HepG2 (cell line): ENCODE measurements around the gene VEGFB. TPM values are rescaled to one million over a fixed set of nuclear protein-coding genes. Genes with fewer than 3 reads are reported as not detected.

ENCODE experiments used
- ATAD3A ChIP-seq: sonication (generic); formaldehyde crosslinking; IDR thresholded peaks from 2 replicates; pipeline ENCODE4 v1.4.0; 2020; ENCODE audit warnings: missing genetic modification reagents
- FOXO1 ChIP-seq: sonication (generic); formaldehyde crosslinking; IDR thresholded peaks from 2 replicates; pipeline ENCODE4 v1.4.0; 2020; ENCODE audit warnings: missing genetic modification reagents
- MTA3 ChIP-seq: sonication (generic); formaldehyde crosslinking; IDR thresholded peaks from 2 replicates; pipeline ENCODE4 v1.4.0; 2020; ENCODE audit warnings: missing genetic modification reagents
- PHF20 ChIP-seq: sonication (generic); formaldehyde crosslinking; IDR thresholded peaks from 2 replicates; pipeline ENCODE4 v1.5.0; 2020; ENCODE audit warnings: mild to moderate bottlenecking, missing genetic modification reagents
- POLR2AphosphoS2 ChIP-seq: IDR thresholded peaks from 2 replicates; pipeline ENCODE4 v1.6.1; 2011; ENCODE audit warnings: low read depth, low read length, improper control_type of control experiment
- POLR2AphosphoS5 ChIP-seq: IDR thresholded peaks from 2 replicates; pipeline ENCODE4 v1.6.1; 2012; ENCODE audit warnings: low read depth, low read length
- SIX1 ChIP-seq: sonication (generic); formaldehyde crosslinking; IDR thresholded peaks from 2 replicates; pipeline ENCODE4 v1.4.0; 2020; ENCODE audit warnings: missing genetic modification reagents, borderline replicate concordance
- SMARCC2 ChIP-seq: fragments of 450-650 bp; IDR thresholded peaks from 2 replicates; pipeline ENCODE4 v1.6.1; 2017; ENCODE audit warnings: antibody characterized with exemption, mild to moderate bottlenecking
- SUZ12 ChIP-seq: fragments of 150-350 bp; IDR thresholded peaks from 2 replicates; pipeline ENCODE4 v1.6.1; 2014; ENCODE audit warnings: low read depth, low read length
- TBX3 ChIP-seq: fragments of 450-650 bp; IDR thresholded peaks from 2 replicates; pipeline ENCODE4 v1.6.1; 2017; ENCODE audit warnings: antibody characterized with exemption, mild to moderate bottlenecking, inconsistent platforms, borderline replicate concordance
- ZBTB37 ChIP-seq: sonication (generic); formaldehyde crosslinking; IDR thresholded peaks from 2 replicates; pipeline ENCODE4 v1.4.0; 2020; ENCODE audit warnings: mild to moderate bottlenecking, missing genetic modification reagents
- ZBTB42 ChIP-seq: sonication (generic); formaldehyde crosslinking; IDR thresholded peaks from 2 replicates; pipeline ENCODE4 v1.5.0; 2020; ENCODE audit warnings: mild to moderate bottlenecking, missing genetic modification reagents
- ZFP36L1 ChIP-seq: sonication (generic); formaldehyde crosslinking; IDR thresholded peaks from 2 replicates; pipeline ENCODE4 v1.8.0; 2022; ENCODE audit warnings: mild to moderate bottlenecking, missing genetic modification reagents, moderate library complexity
- ZKSCAN8 ChIP-seq: IDR thresholded peaks from 2 replicates; pipeline ENCODE4 v1.6.1; 2016; ENCODE audit warnings: borderline replicate concordance, missing genetic modification reagents, missing compliant biosample characterization
- ZNF292 ChIP-seq: sonication (generic); formaldehyde crosslinking; IDR thresholded peaks from 2 replicates; pipeline ENCODE4 v1.8.1; 2022; ENCODE audit warnings: mild to moderate bottlenecking, low read depth, missing genetic modification reagents, borderline replicate concordance
- ZNF441 ChIP-seq: sonication (generic); formaldehyde crosslinking; IDR thresholded peaks from 2 replicates; pipeline ENCODE4 v1.7.0; 2021; ENCODE audit warnings: missing genetic modification reagents, borderline replicate concordance
- ZNF605 ChIP-seq: sonication (generic); formaldehyde crosslinking; IDR thresholded peaks from 2 replicates; pipeline ENCODE4 v1.8.0; 2022; ENCODE audit warnings: mild to moderate bottlenecking, missing genetic modification reagents
- ZSCAN25 ChIP-seq: sonication (generic); formaldehyde crosslinking; IDR thresholded peaks from 2 replicates; pipeline ENCODE4 v1.8.0; 2022; ENCODE audit warnings: mild to moderate bottlenecking, missing genetic modification reagents
- ZZZ3 ChIP-seq: sonication (generic); formaldehyde crosslinking; IDR thresholded peaks from 2 replicates; pipeline ENCODE4 v1.4.0; 2020; ENCODE audit warnings: missing genetic modification reagents, mild to moderate bottlenecking, borderline replicate concordance
- polyA plus RNA-seq, 8 experiments: library from polyadenylated mRNA; depleted of rRNA in 3 of 8; stranded (reverse) in 7 of 8; unstranded in 1 of 8; fragments of >200 nt; fragmentation: Illumina TruSeq in 4 of 8; extraction: Trizol in 4 of 8; gene quantifications; 2 replicates each; pipeline versions ENCODE4 v1.2.1 to v1.2.3, GENCODE V29; 2011 to 2016; ENCODE audit warnings: low read depth in 4 of 8, missing spikeins in 1 of 8, mixed read lengths in 1 of 8; ENCODE audit not compliant: insufficient read depth in 1 of 8
- total RNA-seq, 5 experiments: library from RNA; depleted of rRNA; stranded (reverse); fragments of >200 nt; fragmentation: Illumina TruSeq; extraction: Trizol; gene quantifications; 2 replicates each; pipeline ENCODE4 v1.2.3, GENCODE V29; 2016; ENCODE audit warnings: low read depth in 1 of 5
- TF ChIP-seq, protein P1 (sequence below): sonication (generic); formaldehyde crosslinking; IDR thresholded peaks from 2 replicates; pipeline ENCODE4 v1.4.0; 2020; ENCODE audit warnings: mild to moderate bottlenecking, missing genetic modification reagents
- TF ChIP-seq, protein P2 (sequence below): sonication (generic); formaldehyde crosslinking; IDR thresholded peaks from 2 replicates; pipeline ENCODE4 v1.4.0; 2020; ENCODE audit warnings: missing genetic modification reagents

VEGFB gene
- total and polyA plus RNA-seq, 2 of the 13 experiments (the other 11 are each of a cell fraction or from before 2014, with no cell fraction given) = 9.0 to 11.3 TPM

DNA sequence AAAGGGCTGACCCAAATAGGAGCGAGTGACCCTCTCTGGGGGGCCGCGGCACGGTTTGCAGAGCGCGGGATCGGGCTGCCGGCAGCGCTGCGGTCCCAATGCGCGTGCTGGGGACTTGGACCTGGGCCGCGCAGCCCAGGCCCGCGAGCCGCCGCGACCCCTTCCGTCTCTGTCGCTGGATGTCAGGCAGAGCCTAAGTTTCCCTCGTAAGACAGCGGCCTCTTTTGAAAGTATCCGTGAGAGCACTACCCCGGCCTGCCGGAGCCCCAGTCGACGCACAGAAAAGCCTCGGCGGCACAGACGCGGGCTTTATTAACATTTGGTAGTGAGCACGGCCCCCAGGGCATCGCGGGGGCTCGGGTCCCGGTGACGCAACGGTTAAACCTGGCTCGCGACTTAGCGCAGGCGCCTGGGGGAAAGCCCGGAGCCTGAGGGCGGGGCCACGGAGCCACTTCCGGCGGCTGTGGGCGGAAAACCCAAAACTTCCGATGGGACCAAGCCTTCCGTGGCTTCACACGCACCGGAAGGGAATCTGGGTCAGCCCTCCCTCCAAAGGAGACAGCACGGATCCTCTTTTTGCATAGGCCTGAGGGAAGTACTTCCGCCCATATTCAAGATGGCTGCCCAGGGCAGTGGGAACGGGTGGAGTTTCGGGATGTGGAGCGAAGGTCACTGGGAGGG is 35.3 kb downstream of the VEGFB start (continued):
- TF ChIP-seq, protein P1, sequence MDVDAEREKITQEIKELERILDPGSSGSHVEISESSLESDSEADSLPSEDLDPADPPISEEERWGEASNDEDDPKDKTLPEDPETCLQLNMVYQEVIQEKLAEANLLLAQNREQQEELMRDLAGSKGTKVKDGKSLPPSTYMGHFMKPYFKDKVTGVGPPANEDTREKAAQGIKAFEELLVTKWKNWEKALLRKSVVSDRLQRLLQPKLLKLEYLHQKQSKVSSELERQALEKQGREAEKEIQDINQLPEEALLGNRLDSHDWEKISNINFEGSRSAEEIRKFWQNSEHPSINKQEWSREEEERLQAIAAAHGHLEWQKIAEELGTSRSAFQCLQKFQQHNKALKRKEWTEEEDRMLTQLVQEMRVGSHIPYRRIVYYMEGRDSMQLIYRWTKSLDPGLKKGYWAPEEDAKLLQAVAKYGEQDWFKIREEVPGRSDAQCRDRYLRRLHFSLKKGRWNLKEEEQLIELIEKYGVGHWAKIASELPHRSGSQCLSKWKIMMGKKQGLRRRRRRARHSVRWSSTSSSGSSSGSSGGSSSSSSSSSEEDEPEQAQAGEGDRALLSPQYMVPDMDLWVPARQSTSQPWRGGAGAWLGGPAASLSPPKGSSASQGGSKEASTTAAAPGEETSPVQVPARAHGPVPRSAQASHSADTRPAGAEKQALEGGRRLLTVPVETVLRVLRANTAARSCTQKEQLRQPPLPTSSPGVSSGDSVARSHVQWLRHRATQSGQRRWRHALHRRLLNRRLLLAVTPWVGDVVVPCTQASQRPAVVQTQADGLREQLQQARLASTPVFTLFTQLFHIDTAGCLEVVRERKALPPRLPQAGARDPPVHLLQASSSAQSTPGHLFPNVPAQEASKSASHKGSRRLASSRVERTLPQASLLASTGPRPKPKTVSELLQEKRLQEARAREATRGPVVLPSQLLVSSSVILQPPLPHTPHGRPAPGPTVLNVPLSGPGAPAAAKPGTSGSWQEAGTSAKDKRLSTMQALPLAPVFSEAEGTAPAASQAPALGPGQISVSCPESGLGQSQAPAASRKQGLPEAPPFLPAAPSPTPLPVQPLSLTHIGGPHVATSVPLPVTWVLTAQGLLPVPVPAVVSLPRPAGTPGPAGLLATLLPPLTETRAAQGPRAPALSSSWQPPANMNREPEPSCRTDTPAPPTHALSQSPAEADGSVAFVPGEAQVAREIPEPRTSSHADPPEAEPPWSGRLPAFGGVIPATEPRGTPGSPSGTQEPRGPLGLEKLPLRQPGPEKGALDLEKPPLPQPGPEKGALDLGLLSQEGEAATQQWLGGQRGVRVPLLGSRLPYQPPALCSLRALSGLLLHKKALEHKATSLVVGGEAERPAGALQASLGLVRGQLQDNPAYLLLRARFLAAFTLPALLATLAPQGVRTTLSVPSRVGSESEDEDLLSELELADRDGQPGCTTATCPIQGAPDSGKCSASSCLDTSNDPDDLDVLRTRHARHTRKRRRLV (CRISPR knock-in tag) = peak; percentile 18; the same call in 1 of the 2 replicates
- TF ChIP-seq ZKSCAN8 (no peak), SIX1 (CRISPR knock-in tag) (peak; percentile 58), ZBTB42 (CRISPR knock-in tag) (no peak), SUZ12 (no peak), ZNF441 (CRISPR knock-in tag) (no peak), TBX3 (no peak), ZBTB37 (CRISPR knock-in tag) (no peak; the same call in 1 of the 2 replicates), ZFP36L1 (no peak), FOXO1 (CRISPR knock-in tag) (peak; percentile 9; the same call in 1 of the 2 replicates), MTA3 (CRISPR knock-in tag) (no peak), SMARCC2 (no peak), ATAD3A (no peak), ZZZ3 (peak; percentile 32; the same call in 1 of the 2 replicates), POLR2AphosphoS2 (no peak), POLR2AphosphoS5 (no peak), ZNF292 (no peak), ZNF605 (CRISPR knock-in tag) (no peak), ZSCAN25 (CRISPR knock-in tag) (no peak), PHF20 (CRISPR knock-in tag) (peak; percentile 93)
- TF ChIP-seq, protein P2, sequence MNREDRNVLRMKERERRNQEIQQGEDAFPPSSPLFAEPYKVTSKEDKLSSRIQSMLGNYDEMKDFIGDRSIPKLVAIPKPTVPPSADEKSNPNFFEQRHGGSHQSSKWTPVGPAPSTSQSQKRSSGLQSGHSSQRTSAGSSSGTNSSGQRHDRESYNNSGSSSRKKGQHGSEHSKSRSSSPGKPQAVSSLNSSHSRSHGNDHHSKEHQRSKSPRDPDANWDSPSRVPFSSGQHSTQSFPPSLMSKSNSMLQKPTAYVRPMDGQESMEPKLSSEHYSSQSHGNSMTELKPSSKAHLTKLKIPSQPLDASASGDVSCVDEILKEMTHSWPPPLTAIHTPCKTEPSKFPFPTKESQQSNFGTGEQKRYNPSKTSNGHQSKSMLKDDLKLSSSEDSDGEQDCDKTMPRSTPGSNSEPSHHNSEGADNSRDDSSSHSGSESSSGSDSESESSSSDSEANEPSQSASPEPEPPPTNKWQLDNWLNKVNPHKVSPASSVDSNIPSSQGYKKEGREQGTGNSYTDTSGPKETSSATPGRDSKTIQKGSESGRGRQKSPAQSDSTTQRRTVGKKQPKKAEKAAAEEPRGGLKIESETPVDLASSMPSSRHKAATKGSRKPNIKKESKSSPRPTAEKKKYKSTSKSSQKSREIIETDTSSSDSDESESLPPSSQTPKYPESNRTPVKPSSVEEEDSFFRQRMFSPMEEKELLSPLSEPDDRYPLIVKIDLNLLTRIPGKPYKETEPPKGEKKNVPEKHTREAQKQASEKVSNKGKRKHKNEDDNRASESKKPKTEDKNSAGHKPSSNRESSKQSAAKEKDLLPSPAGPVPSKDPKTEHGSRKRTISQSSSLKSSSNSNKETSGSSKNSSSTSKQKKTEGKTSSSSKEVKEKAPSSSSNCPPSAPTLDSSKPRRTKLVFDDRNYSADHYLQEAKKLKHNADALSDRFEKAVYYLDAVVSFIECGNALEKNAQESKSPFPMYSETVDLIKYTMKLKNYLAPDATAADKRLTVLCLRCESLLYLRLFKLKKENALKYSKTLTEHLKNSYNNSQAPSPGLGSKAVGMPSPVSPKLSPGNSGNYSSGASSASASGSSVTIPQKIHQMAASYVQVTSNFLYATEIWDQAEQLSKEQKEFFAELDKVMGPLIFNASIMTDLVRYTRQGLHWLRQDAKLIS (CRISPR knock-in tag) = no peak
